ENCODE results near the gene EZH2.

DNA sequence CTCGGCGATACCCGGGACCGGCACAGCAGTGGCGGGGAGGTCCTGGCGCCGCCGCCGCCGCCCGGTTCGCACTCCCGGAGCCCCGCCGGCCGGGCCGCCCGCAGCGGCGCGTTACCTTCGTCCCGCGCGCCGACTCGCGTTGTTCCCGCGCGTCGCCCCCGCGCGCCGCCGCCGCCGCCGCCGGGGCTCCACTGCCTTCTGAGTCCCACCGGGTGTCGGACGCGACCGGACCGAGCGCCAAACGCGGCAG lies at the start of gene EZH2:
- TF ChIP-seq EZH2 (IDR thresholded peaks at IDR 0.05; ENCODE audit: low read length, missing control alignments) = no peak
- TF ChIP-seq, protein P1, sequence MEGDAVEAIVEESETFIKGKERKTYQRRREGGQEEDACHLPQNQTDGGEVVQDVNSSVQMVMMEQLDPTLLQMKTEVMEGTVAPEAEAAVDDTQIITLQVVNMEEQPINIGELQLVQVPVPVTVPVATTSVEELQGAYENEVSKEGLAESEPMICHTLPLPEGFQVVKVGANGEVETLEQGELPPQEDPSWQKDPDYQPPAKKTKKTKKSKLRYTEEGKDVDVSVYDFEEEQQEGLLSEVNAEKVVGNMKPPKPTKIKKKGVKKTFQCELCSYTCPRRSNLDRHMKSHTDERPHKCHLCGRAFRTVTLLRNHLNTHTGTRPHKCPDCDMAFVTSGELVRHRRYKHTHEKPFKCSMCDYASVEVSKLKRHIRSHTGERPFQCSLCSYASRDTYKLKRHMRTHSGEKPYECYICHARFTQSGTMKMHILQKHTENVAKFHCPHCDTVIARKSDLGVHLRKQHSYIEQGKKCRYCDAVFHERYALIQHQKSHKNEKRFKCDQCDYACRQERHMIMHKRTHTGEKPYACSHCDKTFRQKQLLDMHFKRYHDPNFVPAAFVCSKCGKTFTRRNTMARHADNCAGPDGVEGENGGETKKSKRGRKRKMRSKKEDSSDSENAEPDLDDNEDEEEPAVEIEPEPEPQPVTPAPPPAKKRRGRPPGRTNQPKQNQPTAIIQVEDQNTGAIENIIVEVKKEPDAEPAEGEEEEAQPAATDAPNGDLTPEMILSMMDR (conservative IDR thresholded peaks at IDR 0.05 in 1 of 2, IDR thresholded peaks at IDR 0.05 in 1 of 2; ENCODE audit: low read depth in 1 of 2, low read length in 2 of 2) = no peak
